M059J (cell line): ENCODE measurements around the gene NEU1. TPM values are rescaled to one million over a fixed set of nuclear protein-coding genes. Genes with fewer than 3 reads are reported as not detected.
A peak's percentile ranks its signal among the peaks of the same experiment; 100 is the strongest.
"Not testable (repeated sequence)": the region's sequence is repeated elsewhere in the genome, so short reads cannot be mapped to it uniquely, and the experiment has no call there.

Experiments
- DNase-seq: peaks from one replicate; pipeline ENCODE4 v3.0.0-alpha.2; 2012; ENCODE audit warnings: low read depth
- total RNA-seq: library from RNA; depleted of rRNA; stranded (reverse); fragments of >200 nt; shearing (Covaris generic); gene quantifications from 2 replicates; pipeline ENCODE4 v1.2.3, GENCODE V29; 2014; rRNA removed

Gene NEU1
- total RNA-seq, result 210 and 218 TPM in 2 replicates

DNA sequence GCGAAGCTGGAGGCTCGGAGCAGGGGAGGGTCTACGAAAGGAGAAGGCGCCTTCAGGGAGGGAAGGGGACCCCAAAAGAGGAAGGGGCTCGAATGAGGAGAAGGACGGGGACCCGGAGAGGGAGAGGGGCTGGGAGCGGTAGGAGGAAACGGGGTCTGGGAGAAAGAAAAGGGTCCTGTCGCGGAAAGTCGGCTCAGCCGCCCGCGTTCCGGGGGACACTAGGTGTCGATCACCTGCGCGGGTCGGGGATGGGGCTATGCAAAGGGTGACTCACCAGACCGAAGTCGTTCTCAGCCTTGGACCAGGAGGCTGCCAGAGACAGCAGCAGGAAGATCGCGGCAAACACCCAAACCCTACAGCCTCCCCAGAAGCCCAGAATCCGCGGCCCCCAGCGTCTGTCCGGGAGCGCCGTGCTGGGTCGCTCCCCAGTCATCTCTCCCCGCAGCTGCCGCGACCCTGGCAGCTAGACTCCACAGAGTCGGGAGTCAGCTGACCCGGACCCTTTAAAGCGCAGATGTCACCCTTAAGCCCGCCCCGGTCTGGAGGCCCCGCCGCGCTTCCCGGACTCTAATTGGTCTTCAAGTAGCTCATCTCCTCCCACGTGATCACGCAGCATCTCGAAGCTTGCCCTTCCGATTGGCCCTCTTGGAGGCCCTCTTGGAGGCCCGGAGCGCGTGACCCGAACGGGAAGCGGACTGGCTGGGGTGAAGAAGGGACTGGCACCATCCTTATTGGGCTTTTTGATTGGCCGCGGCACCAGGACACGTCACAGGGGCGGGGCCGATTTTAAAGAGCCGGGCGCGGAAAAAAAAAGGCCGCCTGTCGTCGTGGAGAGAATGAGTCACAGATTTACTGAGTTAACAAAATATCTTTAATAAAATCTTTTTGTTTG lies at the start of gene NEU1:
Gene NEU1 (minus strand): TSS at position 478 of the 892 bp plus-strand sequence. CDS start 45 bp downstream, at position 433.
- peak; percentile 100 for DNase-seq

DNA sequence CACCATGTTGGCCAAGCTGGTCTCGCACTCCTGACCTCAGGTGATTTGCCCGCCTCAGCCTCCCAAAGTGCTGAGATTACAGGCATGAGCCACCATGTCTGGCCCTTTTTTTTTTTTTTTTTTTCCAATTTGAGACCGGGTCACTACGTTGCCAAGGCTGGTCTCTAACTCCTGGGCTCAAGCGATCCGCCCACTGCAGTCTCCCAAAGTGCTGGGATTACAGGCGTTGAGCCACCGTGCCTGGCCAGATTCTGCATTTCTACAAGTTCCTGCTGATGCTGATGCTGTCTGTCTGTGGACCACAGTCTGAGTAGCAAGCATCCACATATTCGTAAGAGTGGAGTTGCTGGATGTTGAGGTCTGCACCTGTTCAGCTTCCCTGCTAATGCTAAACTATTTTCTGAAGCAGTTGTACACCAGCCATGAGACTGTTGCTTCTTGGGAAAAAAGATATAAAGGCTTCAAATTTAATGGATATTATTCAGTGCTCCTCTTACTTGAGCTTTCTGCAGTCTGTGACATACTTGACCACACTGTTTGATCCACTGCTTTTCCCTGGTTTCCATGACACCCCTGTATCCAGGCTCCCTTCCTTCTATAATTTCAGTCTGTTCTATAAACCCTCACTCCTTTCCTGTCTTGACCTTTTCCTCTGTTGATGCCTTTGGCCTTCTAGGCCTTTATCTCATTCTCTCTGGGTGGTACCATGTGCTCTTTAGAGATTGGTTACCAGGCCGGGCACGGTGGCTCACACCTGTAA lies 49.4 kb upstream of the NEU1 start:
- peak; percentile 68 for DNase-seq

DNA sequence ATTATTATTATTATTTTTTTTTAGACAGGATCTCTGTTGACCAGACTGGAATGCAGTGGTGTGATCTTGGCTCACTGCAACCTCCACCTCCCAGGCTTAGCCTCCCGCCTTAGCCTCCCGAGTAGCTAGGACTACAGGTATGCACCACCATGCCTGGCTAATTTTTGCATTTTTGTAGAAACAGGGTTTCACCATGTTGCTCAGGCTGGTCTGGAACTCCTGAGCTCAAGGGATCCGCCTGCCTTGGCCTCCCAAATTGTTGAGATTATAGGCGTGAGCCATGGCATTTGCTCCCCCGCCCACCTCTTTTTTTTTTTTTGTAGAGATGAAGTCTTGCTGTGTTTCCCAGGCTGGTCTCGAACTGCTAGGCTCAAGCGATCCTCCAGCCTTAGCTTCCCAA lies 46.7 kb upstream of the NEU1 start:
- DNase-seq, result not testable (repeated sequence)

DNA sequence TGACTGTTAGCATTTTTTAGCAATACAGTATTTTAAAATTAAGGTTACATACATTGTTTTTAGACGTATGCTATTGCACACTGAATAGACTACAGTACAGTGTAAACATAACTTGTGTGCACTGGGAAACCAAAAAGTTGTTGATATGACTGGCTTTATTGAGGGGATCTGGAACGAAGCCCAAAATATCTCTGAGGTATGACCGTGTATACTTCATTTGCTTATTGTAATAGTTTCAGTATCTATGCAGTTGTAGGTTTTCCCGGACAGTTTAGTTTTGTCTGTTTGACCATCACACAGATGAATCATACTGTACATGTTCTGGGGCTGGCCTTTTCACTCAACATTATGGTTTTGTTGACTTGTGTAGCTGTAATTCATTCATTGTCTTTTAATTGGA lies 46.2 kb upstream of the NEU1 start:
- DNase-seq, result peak; percentile 78

DNA sequence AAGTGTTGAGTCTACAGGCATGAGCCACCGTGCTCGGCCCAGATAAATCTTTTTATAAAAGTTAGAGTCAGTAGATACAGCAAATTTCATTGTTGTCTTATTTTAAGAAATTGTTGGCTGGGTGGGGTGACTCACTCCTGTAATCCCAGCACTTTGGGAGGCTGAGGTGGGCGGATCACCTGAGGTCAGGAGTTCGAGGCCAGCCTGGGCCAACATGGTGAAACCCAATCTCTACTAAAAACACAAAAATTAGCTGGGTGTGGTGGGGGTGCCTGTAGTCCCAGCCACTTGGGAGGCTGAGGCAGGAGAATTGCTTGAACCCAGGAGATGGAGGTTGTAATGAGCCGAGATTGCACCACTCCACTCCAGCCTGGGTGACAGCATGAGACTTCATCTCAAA lies 45.6 kb upstream of the NEU1 start:
- peak; percentile 32 for DNase-seq

DNA sequence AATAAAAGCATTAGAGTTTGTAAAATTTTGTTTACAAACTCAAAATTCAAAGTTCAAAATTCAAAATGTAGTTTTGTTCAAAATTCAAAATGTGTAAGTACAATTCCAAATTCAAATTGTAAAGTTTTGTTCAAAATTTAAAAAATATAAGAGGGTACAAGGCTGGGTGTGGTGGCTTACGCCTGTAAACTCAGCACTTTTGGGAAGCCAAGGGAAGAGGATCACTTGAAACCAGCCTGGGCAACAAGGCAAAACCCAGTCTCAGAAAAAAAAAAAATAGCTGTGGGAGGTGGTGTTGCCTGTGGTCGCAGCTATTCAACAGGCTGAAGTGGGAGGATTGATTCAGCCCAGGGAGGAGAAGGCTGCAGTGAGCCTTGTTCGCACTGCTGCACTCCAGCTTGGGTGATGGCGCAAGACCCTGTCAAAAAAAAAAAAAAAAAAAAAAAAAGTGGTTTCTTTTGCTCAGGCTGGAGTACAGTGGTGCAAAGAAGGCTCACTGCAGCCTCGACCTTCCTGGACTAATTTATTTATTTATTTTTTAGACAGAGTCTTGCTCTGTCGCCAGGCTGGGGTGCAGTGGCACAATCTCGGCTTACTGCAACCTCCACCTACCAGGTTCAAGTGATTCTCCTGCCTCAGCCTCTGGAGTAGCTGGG lies 44.7 kb upstream of the NEU1 start:
- DNase-seq, result peak; percentile 76

DNA sequence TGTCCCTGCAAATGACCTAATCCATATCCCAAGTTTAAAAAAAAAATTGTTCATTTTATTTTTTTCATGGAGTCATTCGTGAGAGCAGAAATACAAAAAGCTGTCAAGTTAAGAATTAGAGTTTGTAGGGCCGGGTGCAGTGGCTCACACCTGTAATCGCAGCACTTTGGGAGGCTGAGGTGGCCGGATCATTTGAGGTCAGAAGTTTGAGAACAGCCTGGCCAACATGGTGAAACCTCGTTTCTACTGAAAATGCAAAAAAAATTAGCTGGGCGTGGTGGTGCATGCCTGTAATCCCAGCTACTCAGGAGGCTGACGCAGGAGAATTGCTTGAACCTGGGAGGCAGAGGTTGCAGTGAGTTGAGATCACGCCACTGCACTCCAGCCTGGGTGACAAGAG lies 44.1 kb upstream of the NEU1 start:
- DNase-seq, result not testable (repeated sequence)

DNA sequence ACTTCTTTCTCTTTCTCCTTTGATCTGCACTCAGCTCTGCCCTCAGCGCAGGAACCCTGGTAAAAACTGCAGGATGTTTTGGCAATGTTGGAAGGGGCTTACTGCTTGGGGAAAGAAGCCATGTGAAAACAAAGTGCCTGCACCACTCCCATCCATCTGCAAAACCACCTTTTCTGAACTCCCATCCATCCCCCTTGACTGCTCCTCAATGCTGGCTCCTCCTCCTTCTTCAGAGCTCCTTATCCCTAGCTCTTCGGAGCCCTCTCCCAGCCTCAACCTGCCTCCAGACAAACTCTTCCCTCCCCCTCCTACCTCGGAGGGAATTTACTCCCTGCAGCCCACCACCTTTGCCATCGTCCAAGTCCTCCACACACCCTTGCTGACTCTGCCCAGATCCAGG lies 43.5 kb upstream of the NEU1 start:
- no peak for DNase-seq

DNA sequence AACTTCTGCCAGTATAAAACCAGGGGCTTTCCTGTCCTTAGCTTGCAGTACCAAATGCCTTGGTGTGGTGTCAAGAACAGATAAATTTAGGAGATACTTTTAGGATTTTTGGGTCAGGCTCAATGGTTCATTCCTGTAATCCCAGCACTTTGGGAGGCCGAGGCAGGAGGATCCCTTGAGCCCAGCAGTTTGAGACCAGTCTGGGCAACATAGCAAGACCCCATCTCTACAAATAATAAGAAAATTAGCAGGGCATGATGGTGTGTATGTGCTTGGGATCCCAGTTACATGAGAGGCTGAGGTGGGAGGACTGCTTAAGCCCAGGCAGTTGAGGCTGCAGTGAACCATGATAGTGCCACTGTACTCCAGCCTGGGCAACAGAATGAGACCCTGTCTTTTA lies 42.4 kb upstream of the NEU1 start:
- DNase-seq, result no peak

DNA sequence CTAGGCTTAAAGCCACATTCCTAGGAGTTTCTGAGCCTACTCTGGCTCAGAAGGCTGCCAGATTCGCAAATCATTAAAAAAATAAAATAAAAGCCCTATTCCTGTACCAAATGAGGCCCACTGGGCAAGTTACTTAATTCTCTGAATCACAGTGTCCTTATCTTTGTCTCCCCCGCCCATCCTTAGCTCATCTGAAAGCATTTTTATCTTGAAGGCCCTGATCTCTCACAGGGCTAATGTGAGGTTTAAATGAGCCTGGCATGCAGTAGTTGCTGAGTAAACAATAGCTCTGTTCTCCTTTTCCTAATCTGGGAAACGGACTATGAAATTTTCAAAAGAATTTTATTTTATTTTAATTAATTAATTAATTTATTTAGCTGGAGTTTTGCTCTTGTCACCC lies 41.3 kb upstream of the NEU1 start:
- DNase-seq, result no peak

DNA sequence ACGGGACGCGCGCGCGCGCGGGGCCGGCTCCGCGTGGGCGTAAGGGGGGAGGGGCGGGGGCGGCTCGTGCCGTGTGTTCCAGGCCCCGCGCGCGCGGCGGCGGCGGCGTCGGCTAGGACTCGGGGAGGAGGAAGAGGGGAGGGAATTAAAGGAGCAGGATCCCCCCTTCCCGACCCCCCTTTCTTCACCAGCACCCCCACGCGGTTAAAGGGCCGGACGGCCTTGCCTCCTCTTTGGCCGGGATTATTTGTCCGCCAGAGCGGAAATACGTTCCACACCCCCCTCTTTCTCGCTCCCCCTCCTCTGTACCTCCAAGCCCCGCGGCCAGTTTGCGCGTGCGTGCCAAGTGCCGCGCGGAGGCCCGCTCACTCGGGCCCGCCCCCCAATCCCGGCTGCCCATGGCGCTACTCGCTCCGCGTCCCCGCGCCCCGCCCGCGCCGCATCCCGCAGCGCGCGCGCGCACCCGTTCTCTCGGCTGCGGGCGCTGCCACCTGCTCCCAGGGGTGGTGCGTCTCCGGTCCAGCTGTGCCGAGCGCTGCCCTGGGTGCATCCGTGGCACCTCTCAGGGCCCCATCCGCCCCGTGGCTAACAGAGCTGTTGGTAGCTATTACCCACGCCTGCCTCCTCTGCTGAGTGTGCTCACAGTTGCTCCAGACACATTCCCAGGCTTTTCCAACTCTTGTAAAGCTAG lies 39.5 kb upstream of the NEU1 start, which contains the start of gene ZBTB12:
Gene ZBTB12 (minus strand): TSS at position 134 of the 691 bp plus-strand sequence. CDS start 781 bp downstream, outside the sequence.
- peak; percentile 96 for DNase-seq

DNA sequence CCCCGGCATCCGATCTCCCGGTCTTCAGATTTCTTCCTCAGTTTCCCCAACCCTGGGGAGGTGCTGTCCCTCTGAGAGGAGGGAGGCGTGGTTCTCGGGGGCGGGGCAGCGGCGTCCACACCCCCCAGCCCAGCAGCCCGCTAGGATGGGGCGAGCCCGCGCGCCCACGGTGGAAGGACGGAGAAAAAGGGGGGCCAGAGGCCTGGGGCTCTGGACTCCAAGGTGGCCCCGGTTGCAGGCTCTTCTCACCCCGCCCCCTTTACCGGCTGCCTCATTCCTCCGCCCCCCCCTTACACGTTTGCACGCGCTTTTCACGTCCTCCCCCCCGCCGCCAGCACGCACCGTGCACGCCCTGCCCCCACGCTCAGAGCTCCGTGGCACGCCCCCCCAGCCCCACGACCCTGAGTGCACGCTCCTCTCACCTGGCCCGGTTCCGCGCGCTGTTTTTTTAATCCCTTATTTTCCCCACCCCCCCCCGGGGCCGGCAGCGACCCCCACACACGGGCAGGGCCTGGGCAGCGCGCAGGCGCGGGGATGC lies 38.9 kb upstream of the NEU1 start:
- DNase-seq, result peak; percentile 62

DNA sequence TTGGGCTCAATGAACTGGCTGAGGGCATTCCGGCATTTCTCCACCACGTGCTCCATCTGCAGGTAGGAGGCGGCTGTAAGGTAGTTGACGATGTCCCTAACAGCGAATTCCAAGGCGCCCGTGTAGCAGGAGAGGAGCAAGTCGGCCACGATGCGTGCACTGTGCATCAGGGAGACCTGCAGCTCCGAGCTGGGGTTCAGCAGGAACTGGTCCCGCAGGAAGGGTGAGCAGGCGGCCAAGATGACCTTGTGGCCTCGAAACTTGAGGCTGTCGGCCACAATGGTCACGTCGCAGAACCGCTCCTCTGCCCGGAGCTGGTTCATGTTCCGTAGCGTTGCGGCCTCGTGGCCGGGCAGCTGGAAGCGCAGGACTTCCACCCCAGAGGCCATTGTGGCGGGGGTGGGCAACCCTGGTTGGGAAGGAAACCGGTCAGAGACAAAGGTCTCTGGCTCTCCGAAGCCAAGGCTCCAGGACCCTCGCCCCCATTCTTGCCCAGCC lies 38.3 kb upstream of the NEU1 start:
- DNase-seq, result no peak

DNA sequence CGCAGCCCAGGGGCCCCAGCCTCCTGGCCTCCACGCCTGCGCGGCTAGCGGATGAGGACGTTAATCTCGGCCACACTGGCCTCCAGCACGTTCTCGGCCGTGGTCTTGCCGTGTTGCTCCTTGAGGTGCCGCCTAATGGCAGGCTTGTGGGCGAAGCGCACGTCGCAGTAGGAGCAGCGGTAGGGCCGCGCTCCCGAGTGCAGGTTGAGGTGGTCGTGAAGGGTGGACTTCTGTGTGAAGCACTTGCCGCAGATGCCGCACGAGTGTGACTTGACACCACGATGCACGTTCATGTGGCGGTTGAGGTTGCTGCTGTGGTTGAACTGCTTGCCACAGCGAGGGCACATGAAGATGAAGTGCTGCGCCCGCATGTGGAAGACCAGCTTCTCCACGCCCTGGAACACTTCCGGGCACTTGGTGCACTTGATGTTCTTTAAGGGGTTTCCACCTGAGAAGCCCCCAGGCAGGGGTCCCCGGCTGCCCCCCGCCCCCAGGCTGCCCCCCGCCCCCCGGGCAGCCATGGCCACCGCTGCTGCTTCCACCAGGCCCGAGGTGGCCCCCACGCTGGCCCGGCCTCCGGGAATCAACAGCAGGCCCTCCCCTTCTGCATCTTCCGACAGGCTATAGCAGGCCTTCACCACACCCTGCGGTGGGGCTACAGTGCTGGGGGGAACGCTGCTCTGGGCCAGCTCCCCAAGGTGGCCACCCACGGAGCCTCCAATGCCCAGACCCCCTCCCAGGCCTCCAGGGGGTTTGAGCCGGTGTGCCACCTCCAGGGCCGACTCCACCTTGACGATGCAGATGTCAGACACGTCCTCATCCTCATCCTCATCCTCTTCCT lies 37.5 kb upstream of the NEU1 start:
- DNase-seq, result no peak

DNA sequence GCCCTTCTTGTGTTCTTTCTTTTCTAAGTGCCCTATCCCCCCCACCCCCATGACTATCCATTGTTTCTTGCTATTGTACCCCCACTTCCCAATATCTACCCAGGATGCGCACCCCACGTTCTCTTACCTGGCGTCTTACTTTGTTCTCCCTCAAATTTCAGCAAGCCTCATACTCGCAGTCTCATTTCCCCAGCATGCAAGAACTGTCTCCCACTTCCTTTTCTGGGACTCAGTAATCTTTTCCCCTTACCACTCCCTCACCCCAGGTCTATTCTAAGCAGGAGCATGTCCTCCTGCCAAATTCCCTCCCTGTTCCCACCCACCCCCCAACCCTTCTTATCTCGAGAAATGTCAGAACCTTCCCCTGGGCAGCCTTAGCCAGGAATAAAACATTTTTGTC lies 36.6 kb upstream of the NEU1 start:
- no peak for DNase-seq

DNA sequence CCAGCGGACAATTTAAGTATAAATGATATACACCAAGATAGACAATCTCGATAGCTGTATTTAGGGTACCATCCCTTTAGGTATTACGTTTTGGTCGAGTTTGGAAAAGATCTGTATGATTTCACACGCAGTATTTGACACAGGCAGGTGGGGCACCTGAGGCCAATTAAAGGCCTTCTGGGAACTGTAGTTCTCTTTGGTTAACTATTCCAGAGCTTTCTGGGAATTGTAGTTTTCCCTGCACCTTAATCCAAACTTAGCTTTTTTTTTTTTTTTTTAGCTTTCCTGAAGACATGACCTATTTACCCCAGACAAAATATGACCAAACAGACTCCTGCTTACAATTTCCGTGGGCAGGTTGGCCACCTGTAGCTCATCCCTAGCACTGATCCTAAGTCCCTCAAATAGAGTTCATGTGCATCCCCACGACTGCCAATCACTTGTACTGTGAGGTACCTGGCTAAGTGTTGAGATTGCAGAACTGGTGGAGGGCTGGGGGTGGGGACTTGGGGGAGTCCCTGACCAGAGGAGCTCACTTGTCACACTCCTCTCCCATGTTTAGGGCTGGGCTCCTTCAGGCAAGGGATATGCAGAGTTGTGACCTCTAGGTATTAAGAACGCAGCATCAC lies 35.9 kb upstream of the NEU1 start:
- peak; percentile 78 for DNase-seq

DNA sequence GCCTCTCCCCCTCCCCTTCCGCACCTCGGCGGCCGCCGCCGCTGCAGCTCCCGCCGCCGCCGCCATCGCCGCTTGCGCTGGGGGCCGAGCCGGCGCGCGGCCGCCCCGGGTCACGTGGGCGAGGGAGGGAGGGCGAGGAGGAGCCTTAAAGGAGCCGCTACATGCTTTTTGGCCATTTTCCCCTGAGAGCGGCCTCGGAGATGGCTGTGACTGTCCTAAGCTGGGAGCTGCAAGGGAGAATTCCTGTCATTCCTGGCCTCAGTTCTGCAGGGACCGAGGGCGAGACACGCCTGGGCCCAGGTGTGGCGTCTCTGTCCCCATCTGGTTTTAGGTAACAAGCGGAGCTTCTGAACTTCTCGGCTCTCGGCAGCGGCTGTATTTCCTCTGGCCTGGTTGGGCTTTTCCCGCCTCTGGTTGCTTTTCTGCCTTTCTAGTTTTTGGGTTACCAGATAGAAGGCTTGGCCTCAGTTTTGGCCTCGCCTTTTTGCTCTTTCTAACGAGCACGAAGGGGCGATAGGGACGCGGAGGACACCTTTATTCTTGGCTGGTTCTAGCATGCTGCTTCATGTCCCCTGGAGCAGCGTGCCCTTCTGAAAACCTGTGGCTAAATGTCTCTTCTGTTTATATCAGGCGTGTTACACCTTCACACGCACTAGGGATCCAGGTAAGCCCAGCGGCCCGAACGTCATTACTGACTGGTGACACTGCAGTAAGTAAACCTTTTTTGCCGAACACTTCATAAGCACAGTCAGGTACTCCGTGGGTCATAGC lies 35.2 kb upstream of the NEU1 start, which contains the start of gene EHMT2:
Gene EHMT2 (minus strand): TSS at position 87 of the 771 bp plus-strand sequence. CDS start 21 bp downstream, at position 66.
- peak; percentile 87 for DNase-seq

DNA sequence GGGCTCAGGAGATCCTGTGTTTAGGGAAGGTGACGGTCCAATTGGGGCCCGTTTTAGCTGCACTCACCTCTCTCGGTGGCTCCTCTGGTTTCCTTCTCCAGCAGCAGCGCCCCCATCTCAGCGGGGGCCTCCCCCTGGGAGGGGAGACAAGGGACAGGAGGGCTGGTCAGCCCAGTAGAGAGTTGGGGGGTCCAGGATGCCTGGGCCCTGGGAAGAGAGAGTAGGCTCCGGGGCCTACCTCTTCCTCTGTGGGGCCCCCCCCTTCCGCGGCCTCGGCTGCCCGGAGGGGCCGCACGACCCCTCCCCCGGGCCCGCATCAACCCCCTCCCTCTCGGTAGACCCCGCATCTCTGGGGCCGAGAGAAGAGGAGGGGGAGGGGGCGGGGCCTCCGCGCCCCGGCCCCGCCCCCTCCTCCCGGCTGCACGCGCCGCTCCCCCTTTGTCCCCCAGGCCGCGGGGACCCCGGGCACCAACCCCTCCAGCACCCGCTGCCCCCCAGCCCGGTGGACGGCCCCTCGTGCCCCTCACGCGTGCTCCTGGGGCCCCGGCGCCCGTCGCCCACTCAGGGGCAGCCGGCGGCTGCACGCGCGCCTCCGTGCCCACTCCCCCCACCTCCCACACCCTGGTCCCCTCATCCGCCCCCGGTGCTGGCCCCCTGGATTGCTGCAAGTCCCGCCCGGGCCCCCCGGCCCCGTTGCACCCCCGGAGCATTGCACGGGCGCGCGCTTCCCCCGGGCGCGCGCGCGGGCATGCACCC lies 34.4 kb upstream of the NEU1 start:
- no peak for DNase-seq
